ENCODE data around the gene ACSL5.

ACSL5 gene

DNA sequence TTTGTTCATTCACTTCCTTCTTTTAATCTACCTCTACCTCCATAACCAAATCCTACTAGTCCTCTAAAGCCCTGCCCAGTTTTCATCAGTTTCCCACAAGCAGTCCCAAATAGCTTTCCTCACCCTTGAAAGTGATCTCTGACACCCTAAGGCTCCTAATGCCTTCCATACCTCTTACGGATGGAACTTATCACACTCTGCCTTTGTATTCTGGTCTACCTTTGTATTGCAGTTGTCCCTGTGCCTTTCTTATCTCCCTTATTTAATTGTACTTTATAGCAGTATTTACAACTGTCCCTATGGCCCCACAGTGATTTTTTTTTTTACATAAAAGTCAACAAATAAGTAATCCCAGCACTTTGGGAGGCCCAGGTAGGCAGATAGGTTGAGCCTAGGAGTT lies 33.8 kb downstream of the ACSL5 start:
- no peak for DNase-seq (ENCODE audit: low spot score)

GRCh38 chr10:112409299-112409698 lies 35.4 kb downstream of the ACSL5 start:
- no peak for DNase-seq (ENCODE audit: low spot score)

DNA sequence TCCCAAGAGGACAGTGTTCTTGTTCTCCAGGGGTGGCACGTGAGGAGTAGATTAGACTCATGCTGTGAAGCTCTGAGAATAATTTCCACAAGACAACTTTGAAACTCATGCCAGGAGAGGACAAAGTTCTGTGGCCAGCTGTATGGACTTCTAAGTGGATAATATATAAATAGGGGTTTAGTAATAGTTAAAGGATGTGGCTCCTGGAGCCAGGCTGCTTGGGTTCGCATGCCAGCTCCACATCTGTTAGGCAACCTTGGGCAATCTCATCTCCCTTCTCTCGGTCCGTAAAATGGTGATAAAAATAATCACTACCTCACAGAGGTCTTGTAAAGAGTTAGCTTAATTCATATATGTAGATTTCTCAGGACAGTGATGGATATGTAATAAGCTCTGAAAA lies 35.8 kb downstream of the ACSL5 start:
- DNase-seq (ENCODE audit: low spot score), result no peak

DNA sequence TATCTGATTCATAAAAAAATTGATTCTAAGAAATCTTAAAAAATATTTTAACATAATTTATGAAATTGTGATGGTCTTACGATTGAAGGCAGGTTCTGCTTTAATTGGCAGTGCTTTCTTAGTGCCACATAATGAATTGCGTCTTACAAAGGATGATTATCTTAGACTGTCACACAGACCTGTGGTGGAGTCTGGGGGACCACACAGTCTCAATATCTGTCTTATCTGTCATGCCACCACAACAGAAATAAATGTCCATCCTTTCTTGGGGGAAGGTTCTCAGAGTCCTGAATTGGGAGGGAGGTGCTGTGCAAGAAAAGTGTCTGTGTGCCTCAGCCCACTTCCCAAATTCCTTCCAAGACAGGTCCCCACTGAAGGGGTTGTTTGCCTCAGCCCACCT lies 38.8 kb downstream of the ACSL5 start:
- no peak for DNase-seq (ENCODE audit: low spot score)

GRCh38 chr10:112421731-112422130 lies 47.8 kb downstream of the ACSL5 start:
- no peak for DNase-seq (ENCODE audit: low spot score)

DNA sequence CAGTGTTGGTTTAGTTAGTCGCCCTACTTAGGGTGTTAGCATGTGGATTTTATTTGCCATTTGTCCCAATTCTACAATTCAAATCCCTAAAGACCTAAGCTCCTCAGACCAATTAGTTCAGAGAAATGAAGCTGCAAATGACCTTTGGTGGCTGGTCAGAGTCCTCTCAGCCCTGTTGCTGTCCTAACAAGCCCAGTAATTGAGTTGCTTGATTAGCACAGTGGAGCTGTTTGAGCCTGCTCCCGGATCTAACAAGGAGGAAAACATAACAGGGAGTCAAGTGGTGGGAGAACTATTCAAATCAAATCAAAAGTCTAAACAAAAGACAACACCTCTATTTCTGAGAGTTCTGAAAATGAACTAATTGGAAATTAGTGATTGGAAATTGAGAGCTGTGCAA lies 50.7 kb downstream of the ACSL5 start:
- no peak for DNase-seq (ENCODE audit: low spot score)

GRCh38 chr10:112426111-112426510 lies 52.2 kb downstream of the ACSL5 start:
- no peak for DNase-seq (ENCODE audit: low spot score)

GRCh38 chr10:112429147-112429546 lies 55.2 kb downstream of the ACSL5 start:
- no peak for DNase-seq (ENCODE audit: low spot score)

DNA sequence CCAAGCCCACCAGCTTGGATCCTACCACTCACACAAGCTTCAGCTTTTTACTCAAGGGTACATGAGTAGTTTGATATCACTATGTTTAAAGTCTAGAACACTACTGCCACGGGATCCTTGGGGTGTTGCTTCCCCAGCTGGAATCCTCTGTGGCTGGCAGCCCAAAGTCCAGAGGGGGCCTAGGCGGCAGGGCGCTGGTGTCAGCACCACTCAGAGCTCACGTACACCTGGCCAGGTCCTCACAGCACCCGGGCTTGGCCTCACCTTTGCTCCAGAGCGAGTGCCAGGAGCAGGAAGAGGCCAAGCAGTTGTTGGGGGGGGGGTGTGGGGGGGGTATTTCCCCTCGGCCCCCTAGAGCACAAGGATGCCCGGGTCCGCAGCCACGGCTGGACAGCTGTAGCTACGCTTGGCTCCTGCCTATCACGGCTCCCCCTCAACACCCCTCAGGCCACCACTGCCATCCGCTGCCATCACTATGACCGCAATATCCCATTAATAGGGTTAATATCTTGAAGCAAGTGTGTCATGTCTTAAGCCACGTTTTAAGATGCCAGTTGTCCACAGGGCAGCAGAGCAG lies 55.8 kb downstream of the ACSL5 start:
- DNase-seq (ENCODE audit: low spot score), result no peak

DNA sequence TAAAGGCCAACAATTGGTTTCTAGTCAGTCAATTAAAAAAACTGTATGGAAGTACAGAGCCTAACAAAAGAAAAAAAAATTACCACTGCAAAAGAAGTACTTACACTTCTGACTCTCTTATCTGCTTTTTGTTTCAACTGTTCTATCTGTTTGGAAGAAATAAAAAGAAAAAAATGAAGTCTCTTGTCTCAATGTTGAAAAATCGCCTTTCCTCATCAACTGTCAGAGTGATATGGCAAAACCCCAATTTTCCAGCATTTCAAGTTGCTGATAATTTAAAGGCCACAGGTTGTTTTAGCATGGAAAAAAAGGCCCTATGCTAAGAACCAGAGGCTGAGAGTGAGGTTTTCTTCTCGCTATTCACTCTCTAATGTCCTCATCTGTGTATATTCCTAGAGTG lies 59.2 kb downstream of the ACSL5 start:
- no peak for DNase-seq (ENCODE audit: low spot score)

DNA sequence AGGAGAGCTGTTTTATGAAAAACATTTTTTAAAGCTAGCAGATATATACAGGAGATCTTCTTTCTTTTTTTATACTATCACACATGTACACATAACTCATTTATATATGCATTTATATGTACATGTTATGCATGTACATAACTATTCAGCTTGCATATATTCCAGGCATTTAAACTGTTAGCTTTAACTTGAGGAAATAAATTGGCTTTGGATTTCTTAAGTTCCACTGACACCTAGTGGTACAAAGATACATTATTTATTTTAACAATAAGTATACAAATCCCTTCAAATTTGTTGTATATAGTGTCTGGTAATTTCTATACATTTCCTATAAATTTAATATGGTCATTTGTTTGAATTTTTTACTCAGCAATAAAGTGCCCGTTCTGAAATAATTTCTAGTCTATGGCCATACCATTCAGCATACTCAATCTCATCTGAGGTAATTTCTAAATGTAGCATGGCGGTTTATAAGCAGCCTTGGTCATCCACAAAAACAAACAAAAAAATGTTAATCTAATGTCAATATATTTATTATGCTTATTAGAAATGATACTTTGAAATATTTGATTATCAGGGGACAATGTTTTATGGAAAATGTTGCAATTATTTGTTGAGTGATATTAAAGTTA lies 61.2 kb downstream of the ACSL5 start:
- DNase-seq (ENCODE audit: low spot score), result peak; percentile 63

DNA sequence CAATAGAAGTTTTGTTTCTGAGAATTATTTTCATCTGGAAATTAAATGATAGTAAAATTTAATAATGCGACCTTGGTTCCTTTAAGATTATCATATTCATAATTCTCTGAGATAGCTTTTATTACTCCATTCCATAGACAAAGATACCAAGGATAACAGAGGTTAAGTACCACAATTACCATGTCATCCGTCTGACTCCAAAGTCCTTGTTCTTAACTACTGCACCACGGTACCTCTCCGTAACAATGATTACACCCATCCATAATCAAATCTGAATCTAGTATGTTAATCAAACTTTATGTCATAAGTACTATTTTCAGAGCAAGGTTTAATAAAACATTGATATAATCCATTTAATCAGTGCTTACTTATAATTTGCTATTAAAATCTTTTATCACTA lies 64.4 kb downstream of the ACSL5 start:
- DNase-seq (ENCODE audit: low spot score), result no peak

DNA sequence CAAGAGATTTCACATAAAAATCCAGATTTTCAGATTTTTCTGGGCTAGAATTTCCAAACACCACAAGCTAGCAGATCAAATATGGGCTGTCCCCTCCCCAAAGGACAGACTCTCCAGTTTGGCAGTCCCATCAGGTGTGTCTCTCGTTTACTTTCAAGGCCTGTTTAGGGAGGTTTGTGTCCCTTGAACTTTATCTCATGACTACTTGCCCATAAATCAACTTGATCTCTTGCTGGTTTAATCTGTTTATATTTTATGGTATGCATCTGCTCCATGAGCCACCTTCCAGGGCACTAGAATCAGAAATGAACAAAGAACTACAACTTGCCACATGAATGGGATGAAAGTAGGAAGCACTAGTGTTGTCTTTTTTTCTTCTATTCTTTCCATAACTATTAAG lies 67.6 kb downstream of the ACSL5 start:
- DNase-seq (ENCODE audit: low spot score), result no peak

DNA sequence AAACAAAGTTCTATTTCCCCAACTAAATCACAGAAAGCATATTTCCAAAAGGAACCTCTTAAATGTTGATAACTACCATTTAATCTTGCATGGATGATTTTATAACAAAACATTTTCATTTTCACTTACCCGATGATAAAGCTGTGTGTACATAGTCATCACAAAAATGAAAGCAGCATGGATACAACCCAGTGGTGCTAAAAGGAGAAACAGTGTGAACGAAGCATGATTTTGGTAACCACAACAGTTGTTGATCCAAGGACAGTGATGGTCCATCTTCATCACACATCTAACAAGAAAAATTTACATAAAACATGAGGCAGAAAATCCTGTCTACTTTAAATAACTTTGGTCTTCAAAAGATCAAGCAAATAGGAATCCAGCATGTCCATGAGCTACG lies 68.1 kb downstream of the ACSL5 start:
- DNase-seq (ENCODE audit: low spot score), result no peak

- peak; percentile 21 for DNase-seq (ENCODE audit: low spot score)
Observed at GRCh38 chr10:112446055-112446854, 72.3 kb downstream of the ACSL5 start.

GRCh38 chr10:112446855-112447619 lies 73.1 kb downstream of the ACSL5 start, which contains the start of the genes VTI1A and ZDHHC6:
TSS of gene VTI1A (plus strand) at chr10:112447215. CDS start at chr10:112447374, 159 bp downstream.
TSS of gene ZDHHC6 (minus strand) at chr10:112446914. CDS start at chr10:112445436, 1,478 bp downstream.
- peak; percentile 87 for DNase-seq (ENCODE audit: low spot score)

DNA sequence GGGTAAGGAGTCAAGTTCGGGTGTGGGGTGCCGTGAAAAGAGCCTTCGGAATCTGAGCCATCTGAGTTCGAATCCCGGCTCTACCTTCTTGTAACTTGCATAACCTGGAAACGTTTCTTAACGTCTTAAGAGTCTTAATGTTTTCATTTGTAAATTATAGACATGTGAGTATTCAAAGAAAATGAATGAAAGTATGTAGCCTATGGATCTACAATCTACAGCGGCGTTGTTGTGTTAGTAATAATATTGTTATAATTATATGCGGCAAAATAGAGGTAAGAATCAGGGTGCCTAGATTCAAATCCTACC lies 73.7 kb downstream of the ACSL5 start:
- DNase-seq (ENCODE audit: low spot score), result peak; percentile 39

DNA sequence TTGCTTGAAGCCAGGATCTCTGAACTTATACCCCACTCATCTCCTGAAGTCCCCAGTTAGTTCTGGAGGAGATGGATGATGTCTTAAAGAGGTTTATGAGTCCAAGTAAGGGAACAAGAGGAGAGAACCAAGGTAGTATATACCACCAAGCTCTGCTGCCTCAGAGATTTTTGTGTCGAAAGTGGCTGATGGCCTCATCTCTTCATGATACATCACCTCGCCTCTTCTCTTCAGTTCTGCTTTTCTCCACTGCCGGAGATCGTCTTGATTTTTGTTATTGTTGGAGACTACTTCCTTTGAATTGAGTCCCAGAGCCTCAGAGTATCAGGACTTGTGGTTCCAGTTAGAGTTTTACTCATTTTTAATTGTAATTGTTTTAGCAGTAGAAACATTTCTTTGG lies 75.0 kb downstream of the ACSL5 start:
- no peak for DNase-seq (ENCODE audit: low spot score)

GRCh38 chr10:112454910-112455779 lies 81.2 kb downstream of the ACSL5 start:
- DNase-seq (ENCODE audit: low spot score), result no peak

- no peak for DNase-seq (ENCODE audit: low spot score)
Observed at GRCh38 chr10:112456533-112456932, 82.6 kb downstream of the ACSL5 start.

DNA sequence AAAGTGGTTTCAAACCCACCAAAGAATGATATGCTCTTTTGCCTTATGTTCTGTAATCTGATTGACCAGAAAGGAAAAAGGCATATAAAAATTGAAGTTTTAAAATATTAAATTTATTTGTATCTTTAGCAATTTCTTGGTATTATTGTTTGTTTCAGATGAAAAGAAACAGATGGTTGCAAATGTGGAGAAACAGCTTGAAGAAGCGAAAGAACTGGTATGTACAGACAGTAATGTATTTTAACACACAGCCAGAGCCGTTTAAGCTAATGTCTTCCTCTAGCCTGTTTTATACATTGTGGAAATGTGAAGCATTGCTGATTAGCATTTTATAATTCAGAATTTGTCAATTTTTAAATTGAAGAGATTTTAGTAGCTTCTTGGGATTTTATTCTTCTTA lies 86.5 kb downstream of the ACSL5 start:
- DNase-seq (ENCODE audit: low spot score), result no peak

Measured in hematopoietic multipotent progenitor cell treated with erythropoietin and hydrocortisone succinate and interleukin-3 and kit ligand, for 15 days (in vitro differentiated cells).